HepG2 (cell line): ENCODE measurements around the gene MDM4. TPM values are rescaled to one million over a fixed set of nuclear protein-coding genes. Genes with fewer than 3 reads are reported as not detected.

ENCODE experiments used
- ARNT ChIP-seq: fragments of 450-650 bp; IDR thresholded peaks from 2 replicates; pipeline ENCODE4 v1.6.1; 2017
- ATF7 ChIP-seq, 2 experiments: fragments of 450-650 bp in 1 of 2; sonication (generic) in 1 of 2; formaldehyde crosslinking in 1 of 2; IDR thresholded peaks; 2 replicates each; pipeline versions ENCODE4 v1.4.0 to v1.6.1; 2016 to 2020; ENCODE audit warnings: antibody characterized with exemption in 1 of 2, mild to moderate bottlenecking in 1 of 2, missing genetic modification reagents in 1 of 2
- CAMTA2 ChIP-seq: sonication (generic); formaldehyde crosslinking; IDR thresholded peaks from 2 replicates; pipeline ENCODE4 v1.4.0; 2020; ENCODE audit warnings: mild to moderate bottlenecking, missing genetic modification reagents, borderline replicate concordance
- HDAC1 ChIP-seq: sonication (generic); formaldehyde crosslinking; IDR thresholded peaks from 2 replicates; pipeline ENCODE4 v1.5.1; 2020; ENCODE audit warnings: mild to moderate bottlenecking, missing genetic modification reagents
- NFAT5 ChIP-seq: sonication (generic); formaldehyde crosslinking; IDR thresholded peaks from 2 replicates; pipeline ENCODE4 v1.4.0; 2020; ENCODE audit warnings: missing genetic modification reagents
- NRL ChIP-seq: sonication (generic); formaldehyde crosslinking; IDR thresholded peaks from 2 replicates; pipeline ENCODE4 v1.5.0; 2020; ENCODE audit warnings: missing genetic modification reagents, mild to moderate bottlenecking, moderate library complexity, borderline replicate concordance
- PHF8 ChIP-seq: sonication (generic); formaldehyde crosslinking; IDR thresholded peaks from 2 replicates; pipeline ENCODE4 v1.5.0; 2020; ENCODE audit warnings: missing genetic modification reagents
- SALL2 ChIP-seq: sonication (generic); formaldehyde crosslinking; IDR thresholded peaks from 2 replicates; pipeline ENCODE4 v1.8.1; 2023; ENCODE audit warnings: mild to moderate bottlenecking, missing genetic modification reagents, inconsistent platforms
- TAF1 ChIP-seq: sonication (generic); formaldehyde crosslinking; IDR thresholded peaks from 2 replicates; pipeline ENCODE4 v1.4.0; 2020; ENCODE audit warnings: missing genetic modification reagents
- TERF1 ChIP-seq: sonication (generic); formaldehyde crosslinking; IDR thresholded peaks from 2 replicates; pipeline ENCODE4 v1.8.0; 2022; ENCODE audit warnings: mild to moderate bottlenecking, missing genetic modification reagents, moderate library complexity
- YEATS2 ChIP-seq: sonication (generic); formaldehyde crosslinking; IDR thresholded peaks from 2 replicates; pipeline ENCODE4 v1.4.0; 2020; ENCODE audit warnings: missing genetic modification reagents, borderline replicate concordance
- ZBTB34 ChIP-seq: sonication (generic); formaldehyde crosslinking; IDR thresholded peaks from 2 replicates; pipeline ENCODE4 v1.8.0; 2022; ENCODE audit warnings: mild to moderate bottlenecking, missing genetic modification reagents
- ZFYVE20 ChIP-seq: sonication (generic); formaldehyde crosslinking; IDR thresholded peaks from 2 replicates; pipeline ENCODE4 v1.8.0; 2023; ENCODE audit warnings: low read depth, mild to moderate bottlenecking, moderate library complexity, missing genetic modification reagents, borderline replicate concordance
- ZNF784 ChIP-seq: sonication (generic); formaldehyde crosslinking; IDR thresholded peaks from 2 replicates; pipeline ENCODE4 v1.5.1; 2020; ENCODE audit warnings: missing genetic modification reagents, mild to moderate bottlenecking, borderline replicate concordance
- ZNF879 ChIP-seq: sonication (generic); formaldehyde crosslinking; IDR thresholded peaks from 2 replicates; pipeline ENCODE4 v1.8.1; 2023; ENCODE audit warnings: missing genetic modification reagents
- polyA plus RNA-seq, 8 experiments: library from polyadenylated mRNA; depleted of rRNA in 3 of 8; stranded (reverse) in 7 of 8; unstranded in 1 of 8; fragments of >200 nt; fragmentation: Illumina TruSeq in 4 of 8; extraction: Trizol in 4 of 8; gene quantifications; 2 replicates each; pipeline versions ENCODE4 v1.2.1 to v1.2.3, GENCODE V29; 2011 to 2016; ENCODE audit warnings: low read depth in 4 of 8, missing spikeins in 1 of 8, mixed read lengths in 1 of 8; ENCODE audit not compliant: insufficient read depth in 1 of 8
- total RNA-seq, 5 experiments: library from RNA; depleted of rRNA; stranded (reverse); fragments of >200 nt; fragmentation: Illumina TruSeq; extraction: Trizol; gene quantifications; 2 replicates each; pipeline ENCODE4 v1.2.3, GENCODE V29; 2016; ENCODE audit warnings: low read depth in 1 of 5
- TF ChIP-seq, protein P1 (sequence below): sonication (generic); formaldehyde crosslinking; IDR thresholded peaks from 2 replicates; pipeline ENCODE4 v1.8.0; 2022; ENCODE audit warnings: missing genetic modification reagents, low read depth, mild to moderate bottlenecking, borderline replicate concordance
- TF ChIP-seq, protein P2 (sequence below): conservative IDR thresholded peaks from 2 replicates; pipeline ENCODE4 v1.6.1; 2018; ENCODE audit warnings: missing genetic modification reagents

Gene MDM4
- total and polyA plus RNA-seq, 2 of the 13 experiments (the other 11 are each of a cell fraction or from before 2014, with no cell fraction given): 14.9 to 19.0 TPM

- TF ChIP-seq ZNF879 (no peak), ZNF784 (CRISPR knock-in tag) (no peak; the same call in 1 of the 2 replicates), ARNT (no peak), TAF1 (CRISPR knock-in tag) (peak; percentile 80), HDAC1 (CRISPR knock-in tag) (peak; percentile 80), ZBTB34 (peak; percentile 50; the same call in 1 of the 2 replicates), TERF1 (peak; percentile 44; the same call in 1 of the 2 replicates), CAMTA2 (CRISPR knock-in tag) (peak; percentile 88; the same call in 1 of the 2 replicates), PHF8 (peak; percentile 71), SALL2 (CRISPR knock-in tag) (peak; percentile 87; the same call in 1 of the 2 replicates), NRL (peak; percentile 88), NFAT5 (0 out of 2 replicates have a peak, but pooled peaks have one; percentile 41), ATF7 (IDR thresholded peaks at IDR 0.05) (no peak), ATF7 (CRISPR knock-in tag; IDR thresholded peaks at IDR 0.05) (no peak), ZFYVE20 (CRISPR knock-in tag) (no peak), YEATS2 (peak; percentile 30; the same call in 1 of the 2 replicates)
- TF ChIP-seq, protein P1, sequence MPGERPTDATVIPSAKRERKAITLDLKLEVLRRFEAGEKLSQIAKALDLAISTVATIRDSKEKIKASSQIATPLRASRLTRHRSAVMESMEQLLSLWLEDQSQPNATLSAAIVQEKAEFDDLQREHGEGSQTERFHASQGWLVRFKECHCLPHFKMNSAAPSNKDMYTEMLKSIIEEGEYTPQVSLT (CRISPR knock-in tag): no peak
- TF ChIP-seq, protein P2, sequence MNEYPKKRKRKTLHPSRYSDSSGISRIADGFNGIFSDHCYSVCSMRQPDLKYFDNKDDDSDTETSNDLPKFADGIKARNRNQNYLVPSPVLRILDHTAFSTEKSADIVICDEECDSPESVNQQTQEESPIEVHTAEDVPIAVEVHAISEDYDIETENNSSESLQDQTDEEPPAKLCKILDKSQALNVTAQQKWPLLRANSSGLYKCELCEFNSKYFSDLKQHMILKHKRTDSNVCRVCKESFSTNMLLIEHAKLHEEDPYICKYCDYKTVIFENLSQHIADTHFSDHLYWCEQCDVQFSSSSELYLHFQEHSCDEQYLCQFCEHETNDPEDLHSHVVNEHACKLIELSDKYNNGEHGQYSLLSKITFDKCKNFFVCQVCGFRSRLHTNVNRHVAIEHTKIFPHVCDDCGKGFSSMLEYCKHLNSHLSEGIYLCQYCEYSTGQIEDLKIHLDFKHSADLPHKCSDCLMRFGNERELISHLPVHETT: 0 out of 2 replicates have a peak, but pooled peaks have one; percentile 44
Observed at GRCh38 chr1:204494281-204495077, 21.7 kb upstream of the MDM4 start, which contains the start of gene PIK3C2B (continued).
